ENCODE results near the gene ATXN7L1. TPM values are rescaled to one million over a fixed set of nuclear protein-coding genes. Genes with fewer than 3 reads are reported as not detected.

Gene ATXN7L1
- total and polyA plus RNA-seq, 2 of the 8 experiments (the other 6 are each of a cell fraction or from before 2014, with no cell fraction given), result 14.3 to 34.0 TPM

DNA sequence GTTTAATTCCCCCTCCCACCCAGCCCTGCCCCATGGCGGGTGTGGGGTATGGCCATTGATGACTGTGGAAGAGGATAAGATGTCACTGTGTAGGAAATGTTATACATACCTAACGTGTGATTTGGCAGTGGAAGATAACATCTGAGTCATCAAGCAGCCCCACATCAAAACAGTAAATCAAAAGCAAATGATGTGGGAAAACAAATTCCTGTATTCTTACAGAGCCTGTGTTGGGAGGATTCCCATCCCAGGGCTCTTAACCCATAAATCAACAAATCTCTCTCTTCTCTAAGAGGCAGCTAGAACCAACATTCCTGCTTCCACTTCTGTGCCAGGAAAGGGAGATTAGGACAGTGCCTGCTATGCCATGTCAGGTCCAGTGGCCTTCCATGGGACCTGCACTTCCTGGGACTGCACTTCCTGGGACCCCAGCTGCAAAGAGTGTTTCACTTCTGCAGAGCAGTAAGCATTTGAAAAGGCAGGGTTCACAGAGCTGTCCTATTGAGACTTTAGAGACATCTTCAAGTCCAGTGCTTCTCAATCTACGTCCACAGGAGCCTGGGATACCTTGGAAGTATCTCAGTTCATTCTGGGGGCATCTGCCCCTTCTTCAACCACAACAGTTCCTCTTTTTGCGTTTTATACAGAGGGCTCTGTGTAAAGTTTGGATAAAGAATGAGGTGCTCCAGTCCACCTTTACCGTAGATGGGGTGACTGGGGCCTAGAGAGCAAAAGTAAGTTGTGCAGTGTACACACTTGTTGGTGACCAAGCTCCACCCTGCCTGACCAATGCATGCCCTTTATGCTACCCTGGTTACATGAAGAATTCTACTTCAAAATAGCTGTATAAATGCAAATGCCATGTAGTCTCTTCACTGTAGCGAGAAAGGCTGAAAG, 45.7 kb downstream of the ATXN7L1 start:
- no peak overlapping the region for H2BK12ac ChIP-seq (ENCODE audit: low read depth, low read length)
- H3K4me3 ChIP-seq (ENCODE audit: extremely low read depth in 1 of 4, insufficient read depth in 2 of 4, low read depth in 3 of 4, low read length in 4 of 4), result no peak overlapping the region
- no peak overlapping the region for H2BK15ac ChIP-seq (ENCODE audit: low read length)
- H3K4me1 ChIP-seq (replicated peaks in 1 of 4; ENCODE audit: control insufficient read depth in 3 of 4, insufficient read depth in 4 of 4, low read length in 3 of 4), result peaks cover 0 to 13% (median 3%) of the 10 kb centered on the region in 4 experiments; a peak in 1 of 7 replicates
- H3K56ac ChIP-seq (replicated peaks; ENCODE audit: insufficient read length, low read depth, low read length), result no peak overlapping the region
- no peaks in the 10 kb centered on the region for H3K27me3 ChIP-seq (replicated peaks in 1 of 4; ENCODE audit: control insufficient read depth in 3 of 4, extremely low read depth in 1 of 4, insufficient read depth in 3 of 4, low read length in 3 of 4)
- H3K23me2 ChIP-seq (ENCODE audit: low read depth, low read length), result no peaks in the 10 kb centered on the region
- no peak overlapping the region for H3K18ac ChIP-seq (ENCODE audit: extremely low read depth, low read length)
- TF ChIP-seq SRF (IDR thresholded peaks at IDR 0.05; ENCODE audit: low read depth, low read length) (no peak), KDM4A (IDR thresholded peaks at IDR 0.05; ENCODE audit: low read depth, low read length, severe bottlenecking) (no peak), POLR2A (IDR thresholded peaks at IDR 0.05; ENCODE audit: control extremely low read depth in 1 of 2, low read depth in 2 of 2, low read length in 2 of 2) (no peak), CBX8 (IDR thresholded peaks at IDR 0.05; ENCODE audit: borderline replicate concordance, low read depth, low read length) (no peak), TCF12 (IDR thresholded peaks at IDR 0.05; ENCODE audit: low read depth, low read length) (no peak), POU5F1 (IDR thresholded peaks at IDR 0.05; ENCODE audit: low read depth, low read length) (no peak), RAD21 (IDR thresholded peaks at IDR 0.05 in 1 of 2, conservative IDR thresholded peaks at IDR 0.05 in 1 of 2; ENCODE audit: low read depth in 2 of 2, low read length in 2 of 2) (no peak)
- TF ChIP-seq, protein P1, sequence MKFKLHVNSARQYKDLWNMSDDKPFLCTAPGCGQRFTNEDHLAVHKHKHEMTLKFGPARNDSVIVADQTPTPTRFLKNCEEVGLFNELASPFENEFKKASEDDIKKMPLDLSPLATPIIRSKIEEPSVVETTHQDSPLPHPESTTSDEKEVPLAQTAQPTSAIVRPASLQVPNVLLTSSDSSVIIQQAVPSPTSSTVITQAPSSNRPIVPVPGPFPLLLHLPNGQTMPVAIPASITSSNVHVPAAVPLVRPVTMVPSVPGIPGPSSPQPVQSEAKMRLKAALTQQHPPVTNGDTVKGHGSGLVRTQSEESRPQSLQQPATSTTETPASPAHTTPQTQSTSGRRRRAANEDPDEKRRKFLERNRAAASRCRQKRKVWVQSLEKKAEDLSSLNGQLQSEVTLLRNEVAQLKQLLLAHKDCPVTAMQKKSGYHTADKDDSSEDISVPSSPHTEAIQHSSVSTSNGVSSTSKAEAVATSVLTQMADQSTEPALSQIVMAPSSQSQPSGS (IDR thresholded peaks at IDR 0.05; ENCODE audit: low read length), result no peak
- no peak overlapping the region for H4K5ac ChIP-seq (ENCODE audit: insufficient read length, low read depth, low read length)
- ChIA-PET POLR2A (ENCODE audit: partially characterized antibody) (no interaction called here), CTCF (ENCODE audit: partially characterized antibody) (interaction anchor here (1.0 to 2.2 kb wide), 6 partner anchors 8 to 93 kb away, joined by 3 to 6 read pairs (median 3); no protein-coding TSS in a partner anchor)
- H3K9ac ChIP-seq (replicated peaks in 1 of 4; ENCODE audit: extremely low read depth in 1 of 4, low read depth in 3 of 4, low read length in 3 of 4), result no peak overlapping the region
- 0 out of 4 replicates have a peak, but pooled peaks cover 0 to 6% of the 10 kb centered on the region in 2 experiments for H3K79me2 ChIP-seq (ENCODE audit: control insufficient read depth in 1 of 2, insufficient read depth in 2 of 2, low read length in 2 of 2)
- no peaks in the 10 kb centered on the region for H3K9me3 ChIP-seq (ENCODE audit: insufficient read depth in 2 of 2, low read depth in 1 of 2, low read length in 1 of 2)
- H3K23ac ChIP-seq (ENCODE audit: insufficient read length), result no peak overlapping the region
- no peak overlapping the region for H3K4ac ChIP-seq (replicated peaks; ENCODE audit: insufficient read length, low read depth, low read length)
- H4K8ac ChIP-seq (ENCODE audit: extremely low read depth, insufficient read depth, low read length), result no peak overlapping the region
- H2AFZ ChIP-seq (ENCODE audit: low read length), result no peak overlapping the region
- no peak overlapping the region for H4K91ac ChIP-seq (replicated peaks; ENCODE audit: insufficient read length, low read length)
- no peak overlapping the region for H2BK5ac ChIP-seq (ENCODE audit: low read depth, low read length)
- no peak for DNase-seq (ENCODE audit: low read depth in 1 of 2, low spot score in 2 of 2)
- WGBS, 2 experiments (ENCODE audit: extremely low coverage in 1 of 2, insufficient coverage in 1 of 2, insufficient read length in 1 of 2, insufficient replicate concordance in 2 of 2, low coverage in 1 of 2, low lambda C conversion rate in 2 of 2, missing lambda C conversion rate in 1 of 2), result 75% methylated on average over 6 of the region's 6 CpGs; no CpG with 5 or more reads in 1 of the 2 experiments
- H3K79me1 ChIP-seq (ENCODE audit: low read depth, low read length), result no peaks in the 10 kb centered on the region; the same call in 1 of the 2 replicates
- H4K20me1 ChIP-seq (replicated peaks in 1 of 2; ENCODE audit: control insufficient read depth in 1 of 2, insufficient read depth in 2 of 2, low read length in 2 of 2), result peaks cover 2 to 3% of the 10 kb centered on the region in 2 experiments
- no peak overlapping the region for H3K4me2 ChIP-seq (ENCODE audit: insufficient read depth in 1 of 2, low read depth in 2 of 2, low read length in 2 of 2)
- H3K36me3 ChIP-seq (ENCODE audit: control insufficient read depth in 2 of 4, insufficient read depth in 4 of 4, low read length in 3 of 4), result no peaks in the 10 kb centered on the region
- no peak overlapping the region for H2BK20ac ChIP-seq (ENCODE audit: low read length)
- no peak overlapping the region for H2AK5ac ChIP-seq (ENCODE audit: low read depth, low read length)
- H3K27ac ChIP-seq (ENCODE audit: low read depth, low read length), result no peak overlapping the region
- no peak overlapping the region for H2BK120ac ChIP-seq (replicated peaks; ENCODE audit: low read depth, low read length)
- FAIRE-seq, result no peak
- no peak overlapping the region for H3K14ac ChIP-seq (ENCODE audit: insufficient read length)

Data from H1 (cell line).